Sigmoid colon (tissue), 4 donors: ENCODE results near the gene ATG14.

ENCODE experiments used
- CTCF ChIP-seq, 4 experiments: fragments of 450-650 bp in 3 of 4; fragments of 200-600 bp in 1 of 4; IDR thresholded peaks; one replicate each; pipeline ENCODE4 v1.5.1; 2016 to 2019; ENCODE audit warnings: antibody characterized with exemption in 4 of 4, mild to moderate bottlenecking in 3 of 4, moderate library complexity in 2 of 4
- POLR2AphosphoS5 ChIP-seq, 4 donors: sonication (generic); formaldehyde crosslinking; IDR thresholded peaks; one replicate each; pipeline ENCODE4 v1.6.1; 2017; ENCODE audit warnings: antibody characterized with exemption in 4 of 4

GRCh38 chr14:55418411-55418810, 6.8 kb upstream of the ATG14 start:
- no peak for TF ChIP-seq CTCF (IDR thresholded peaks at IDR 0.05)
- no peak for TF ChIP-seq POLR2AphosphoS5 (IDR thresholded peaks at IDR 0.05)
